Activated CD4-positive, alpha-beta T cell treated with anti-CD3 and anti-CD28 coated beads for 36 hours (primary cell): Measurements from ENCODE around the gene TNFRSF11A. TPM values are rescaled to one million over a fixed set of nuclear protein-coding genes. Genes with fewer than 3 reads are reported as not detected.

Experiments
- ATAC-seq: fragments of 200-7000 bp; cut with Tn5 transposase; one replicate; pipeline ENCODE4 v1.10.0; 2021; ENCODE audit warnings: mild to moderate bottlenecking, moderate library complexity
- CTCF ChIA-PET: fragments of 350-600 bp; sonication (Branson Sonifier 250); formaldehyde crosslinking; loops from one replicate; lab custom pipeline; 2021; ENCODE audit warnings: antibody characterized with exemption; lab: Charles Lee
- POLR2A ChIA-PET: fragments of 350-600 bp; sonication (Branson Sonifier 250); formaldehyde crosslinking; loops from one replicate; lab custom pipeline; 2021; ENCODE audit warnings: antibody characterized with exemption, inconsistent platforms; lab: Charles Lee
- DNase-seq: peaks from one replicate; pipeline ENCODE4 v3.0.0-alpha.2; 2020
- H3K27ac Mint-ChIP-seq: one replicate; pipeline ENCODE4 v1.8.0; 2021; ENCODE audit warnings: mixed read lengths
- H3K27me3 Mint-ChIP-seq: one replicate; pipeline ENCODE4 v1.8.0; 2021; ENCODE audit warnings: mixed read lengths
- H3K36me3 Mint-ChIP-seq: one replicate; pipeline ENCODE4 v1.8.0; 2021; ENCODE audit warnings: low read depth, mixed read lengths
- H3K4me1 Mint-ChIP-seq: one replicate; pipeline ENCODE4 v1.8.0; 2021; ENCODE audit warnings: mixed read lengths
- H3K4me3 Mint-ChIP-seq: one replicate; pipeline ENCODE4 v1.8.0; 2021; ENCODE audit warnings: mild to moderate bottlenecking, moderate library complexity, mixed read lengths
- H3K9me3 Mint-ChIP-seq: one replicate; pipeline ENCODE4 v1.8.0; 2021; ENCODE audit warnings: low read depth, mixed read lengths
- intact Hi-C, 2 experiments: fragments of 100-400 bp; cut with DNase I in 1 of 2; cut with micrococcal nuclease in 1 of 2; formaldehyde crosslinking; loops; one replicate each; pipeline versions ENCODE4 v1.14.2 to v1.15.1; 2022 to 2024; cut with DNase I, micrococcal nuclease
- total RNA-seq, 2 experiments: library from RNA; stranded (reverse); gene quantifications; one replicate each; pipeline ENCODE4 v1.2.3, GENCODE V29; 2021

The TNFRSF11A gene
- total RNA-seq, 2 experiments from 2014 or later: 6.9 to 9.3 TPM

- peaks cover 21% of the 10 kb centered on the region for H3K4me1 Mint-ChIP-seq
Measured at GRCh38 chr18:62332964-62333695, 8.0 kb downstream of the TNFRSF11A start.

GRCh38 chr18:62334120-62334519 is 9.0 kb downstream of the TNFRSF11A start:
- ChIA-PET POLR2A (no interaction called here), CTCF (no interaction called here)
- intact Hi-C loops: no loop called here
- Mint-ChIP-seq H3K27me3 (peaks cover 39% of the 10 kb centered on the region), H3K27ac (no peak overlapping the region), H3K4me1 (peaks cover 26% of the 10 kb centered on the region), H3K36me3 (no peaks in the 10 kb centered on the region), H3K9me3 (no peaks in the 10 kb centered on the region), H3K4me3 (no peak overlapping the region)
- DNase-seq (no peak), ATAC-seq (no peak)

More at GRCh38 chr18:62332964-62333695, 8.0 kb downstream of the TNFRSF11A start:
- DNase-seq: no peak
- no peak overlapping the region for H3K4me3 Mint-ChIP-seq
- no peaks in the 10 kb centered on the region for H3K36me3 Mint-ChIP-seq
- no peak for ATAC-seq
- ChIA-PET CTCF (no interaction called here), POLR2A (no interaction called here)
- H3K27me3 Mint-ChIP-seq: peaks cover 44% of the 10 kb centered on the region
- intact Hi-C loops: no loop called here
- H3K27ac Mint-ChIP-seq: no peak overlapping the region
- H3K9me3 Mint-ChIP-seq: no peaks in the 10 kb centered on the region

- Mint-ChIP-seq H3K4me3 (no peak overlapping the region), H3K27ac (no peak overlapping the region), H3K4me1 (peaks cover 20% of the 10 kb centered on the region), H3K9me3 (no peaks in the 10 kb centered on the region), H3K36me3 (no peaks in the 10 kb centered on the region), H3K27me3 (peaks cover 31% of the 10 kb centered on the region)
- DNase-seq (no peak), ATAC-seq (no peak)
- POLR2A ChIA-PET: no interaction called here
- intact Hi-C loops: no loop called here
- CTCF ChIA-PET: no interaction called here
Measured at GRCh38 chr18:62335494-62335893, 10.4 kb downstream of the TNFRSF11A start.

- POLR2A ChIA-PET: no interaction called here
- CTCF ChIA-PET: no interaction called here
- Mint-ChIP-seq H3K27me3 (peaks cover 24% of the 10 kb centered on the region), H3K27ac (no peak overlapping the region), H3K36me3 (no peaks in the 10 kb centered on the region), H3K4me1 (peaks cover 20% of the 10 kb centered on the region), H3K9me3 (no peaks in the 10 kb centered on the region), H3K4me3 (no peak overlapping the region)
- DNase-seq: no peak
- intact Hi-C loops: no loop called here
- no peak for ATAC-seq
Measured at GRCh38 chr18:62336618-62337017, 11.5 kb downstream of the TNFRSF11A start.

GRCh38 chr18:62337336-62337735 is 12.2 kb downstream of the TNFRSF11A start:
- H3K27me3 Mint-ChIP-seq: peaks cover 21% of the 10 kb centered on the region
- ATAC-seq: no peak
- peaks cover 19% of the 10 kb centered on the region for H3K4me1 Mint-ChIP-seq
- no peaks in the 10 kb centered on the region for H3K9me3 Mint-ChIP-seq
- POLR2A ChIA-PET: no interaction called here
- DNase-seq: no peak
- intact Hi-C loops: no loop called here
- no peak overlapping the region for H3K27ac Mint-ChIP-seq
- H3K4me3 Mint-ChIP-seq: no peak overlapping the region
- H3K36me3 Mint-ChIP-seq: no peaks in the 10 kb centered on the region
- CTCF ChIA-PET: no interaction called here

- intact Hi-C loops: loop anchor here in 1 of 2 experiments (1.0 kb wide), 1 partner anchor 12 kb away; no protein-coding TSS in a partner anchor
- peaks cover 18% of the 10 kb centered on the region for H3K27me3 Mint-ChIP-seq
- no peak for ATAC-seq
- H3K27ac Mint-ChIP-seq: no peak overlapping the region
- ChIA-PET CTCF (interaction anchor here (2.1 to 2.5 kb wide), 2 partner anchors 9 to 14 kb away, joined by 7 to 11 read pairs; no protein-coding TSS in a partner anchor), POLR2A (no interaction called here)
- peaks cover 24% of the 10 kb centered on the region for H3K4me1 Mint-ChIP-seq
- no peaks in the 10 kb centered on the region for H3K9me3 Mint-ChIP-seq
- DNase-seq: no peak
- no peaks in the 10 kb centered on the region for H3K36me3 Mint-ChIP-seq
- no peak overlapping the region for H3K4me3 Mint-ChIP-seq
Measured at GRCh38 chr18:62338446-62339105, 13.5 kb downstream of the TNFRSF11A start.

- ATAC-seq: peak; percentile 98
- Mint-ChIP-seq H3K27ac (peak overlapping the region; percentile 72), H3K4me3 (peak overlapping the region; percentile 7), H3K27me3 (peaks cover 19% of the 10 kb centered on the region), H3K9me3 (no peaks in the 10 kb centered on the region), H3K4me1 (peaks cover 24% of the 10 kb centered on the region), H3K36me3 (no peaks in the 10 kb centered on the region)
- DNase-seq: peak; percentile 56
- ChIA-PET POLR2A (interaction anchor here (1.0 kb wide), 1 partner anchor 29 kb away, joined by 3 read pairs; no protein-coding TSS in a partner anchor), CTCF (interaction anchor here (0.7 to 2.5 kb wide), 3 partner anchors 10 to 15 kb away, joined by 4 to 11 read pairs (median 7); no protein-coding TSS in a partner anchor)
- intact Hi-C loops: loop anchor here in 1 of 2 experiments (1.0 kb wide), 1 partner anchor 13 kb away; no protein-coding TSS in a partner anchor
Measured at GRCh38 chr18:62339106-62339988, 14.2 kb downstream of the TNFRSF11A start.

- H3K27ac Mint-ChIP-seq: no peak overlapping the region
- peaks cover 23% of the 10 kb centered on the region for H3K27me3 Mint-ChIP-seq
- H3K4me3 Mint-ChIP-seq: no peak overlapping the region
- no peaks in the 10 kb centered on the region for H3K36me3 Mint-ChIP-seq
- ATAC-seq (no peak), DNase-seq (no peak)
- ChIA-PET CTCF (interaction anchor here (0.7 to 1.1 kb wide), 3 partner anchors 23 to 200 kb away, joined by 3 to 4 read pairs (median 3); no protein-coding TSS in a partner anchor), POLR2A (no interaction called here)
- intact Hi-C loops: no loop called here
- H3K4me1 Mint-ChIP-seq: peaks cover 24% of the 10 kb centered on the region
- no peaks in the 10 kb centered on the region for H3K9me3 Mint-ChIP-seq
Measured at GRCh38 chr18:62340996-62341395, 15.9 kb downstream of the TNFRSF11A start.

GRCh38 chr18:62341473-62341872 is 16.4 kb downstream of the TNFRSF11A start:
- H3K27ac Mint-ChIP-seq: no peak overlapping the region
- CTCF ChIA-PET: interaction anchor here (0.7 to 1.0 kb wide), 2 partner anchors 23 to 199 kb away, joined by 3 read pairs; no protein-coding TSS in a partner anchor

GRCh38 chr18:62342884-62343283 is 17.8 kb downstream of the TNFRSF11A start:
- no peak for ATAC-seq
- intact Hi-C loops: no loop called here
- Mint-ChIP-seq H3K4me3 (no peak overlapping the region), H3K27ac (no peak overlapping the region), H3K27me3 (peaks cover 18% of the 10 kb centered on the region), H3K9me3 (no peaks in the 10 kb centered on the region), H3K4me1 (peaks cover 28% of the 10 kb centered on the region), H3K36me3 (no peaks in the 10 kb centered on the region)
- no peak for DNase-seq
- CTCF ChIA-PET: no interaction called here
- POLR2A ChIA-PET: interaction anchor here (0.6 kb wide), 1 partner anchor 440 kb away, joined by 5 read pairs; no protein-coding TSS in a partner anchor

More at GRCh38 chr18:62341473-62341872, 16.4 kb downstream of the TNFRSF11A start:
- intact Hi-C loops: no loop called here
- Mint-ChIP-seq H3K27me3 (peaks cover 25% of the 10 kb centered on the region), H3K4me1 (peaks cover 24% of the 10 kb centered on the region), H3K36me3 (no peaks in the 10 kb centered on the region), H3K4me3 (no peak overlapping the region), H3K9me3 (no peaks in the 10 kb centered on the region)
- POLR2A ChIA-PET: no interaction called here
- DNase-seq (no peak), ATAC-seq (no peak)

- Mint-ChIP-seq H3K27me3 (peaks cover 15% of the 10 kb centered on the region), H3K9me3 (no peaks in the 10 kb centered on the region), H3K4me3 (no peak overlapping the region), H3K4me1 (peaks cover 27% of the 10 kb centered on the region), H3K36me3 (no peaks in the 10 kb centered on the region), H3K27ac (no peak overlapping the region)
- no peak for DNase-seq
- ChIA-PET CTCF (no interaction called here), POLR2A (interaction anchor here (0.6 kb wide), 1 partner anchor 439 kb away, joined by 5 read pairs; no protein-coding TSS in a partner anchor)
- ATAC-seq: no peak
- intact Hi-C loops: no loop called here
Measured at GRCh38 chr18:62343316-62343715, 18.2 kb downstream of the TNFRSF11A start.
